ENCODE results near the gene MGME1.

The MGME1 gene

GRCh38 chr20:17952692-17953684 is 15.8 kb upstream of the MGME1 start:
- H3K4me3 ChIP-seq (ENCODE audit: low read depth, low read length) = no peak overlapping the region
- no peak for TF ChIP-seq CTCF (IDR thresholded peaks at IDR 0.05; ENCODE audit: control insufficient read depth, extremely low read depth, insufficient read depth)
- DNase-seq (ENCODE audit: low read depth) = no peak

- no peak for TF ChIP-seq CTCF (IDR thresholded peaks at IDR 0.05; ENCODE audit: control insufficient read depth, extremely low read depth, insufficient read depth)
- DNase-seq (ENCODE audit: low read depth) = no peak
- H3K4me3 ChIP-seq (ENCODE audit: low read depth, low read length) = no peak overlapping the region
Measured at GRCh38 chr20:17953935-17954334, 14.9 kb upstream of the MGME1 start.

GRCh38 chr20:17955302-17955701 is 13.5 kb upstream of the MGME1 start:
- no peak for DNase-seq (ENCODE audit: low read depth)
- TF ChIP-seq CTCF (IDR thresholded peaks at IDR 0.05; ENCODE audit: control insufficient read depth, extremely low read depth, insufficient read depth) = no peak
- no peak overlapping the region for H3K4me3 ChIP-seq (ENCODE audit: low read depth, low read length)

- DNase-seq (ENCODE audit: low read depth) = no peak
- no peak for TF ChIP-seq CTCF (IDR thresholded peaks at IDR 0.05; ENCODE audit: control insufficient read depth, extremely low read depth, insufficient read depth)
- no peak overlapping the region for H3K4me3 ChIP-seq (ENCODE audit: low read depth, low read length)
Measured at GRCh38 chr20:17956099-17956685, 12.6 kb upstream of the MGME1 start.

- H3K4me3 ChIP-seq (ENCODE audit: low read depth, low read length) = no peak overlapping the region
- no peak for TF ChIP-seq CTCF (IDR thresholded peaks at IDR 0.05; ENCODE audit: control insufficient read depth, extremely low read depth, insufficient read depth)
- no peak for DNase-seq (ENCODE audit: low read depth)
Measured at GRCh38 chr20:17957505-17958363, 11.1 kb upstream of the MGME1 start.

- no peak for DNase-seq (ENCODE audit: low read depth)
- no peak overlapping the region for H3K4me3 ChIP-seq (ENCODE audit: low read depth, low read length)
- TF ChIP-seq CTCF (IDR thresholded peaks at IDR 0.05; ENCODE audit: control insufficient read depth, extremely low read depth, insufficient read depth) = no peak
Measured at GRCh38 chr20:17958373-17959256, 10.2 kb upstream of the MGME1 start.

Data from LNCaP clone FGC (cell line).